Transverse colon (tissue), 4 donors: Measurements from ENCODE around the gene ISX. TPM values are rescaled to one million over a fixed set of nuclear protein-coding genes. Genes with fewer than 3 reads are reported as not detected.

Experiments used
- DNase-seq: peaks from one replicate; pipeline ENCODE4 v3.0.0-alpha.2; 2019
- H3K27ac ChIP-seq, 4 donors: fragments of 200-600 bp; sonication (generic); 2 replicates each; pipeline ENCODE4 v1.5.1; 2016 to 2018; ENCODE audit warnings: inconsistent platforms in 4 of 4
- H3K27me3 ChIP-seq: fragments of 200-600 bp; sonication (generic); 2 replicates; pipeline ENCODE4 v1.5.1; 2017; ENCODE audit warnings: inconsistent platforms
- H3K36me3 ChIP-seq, 4 donors: fragments of 200-600 bp; sonication (generic); 2 replicates each; pipeline ENCODE4 v1.5.1; 2017 to 2019; ENCODE audit warnings: inconsistent platforms in 4 of 4
- H3K4me1 ChIP-seq, 4 donors: fragments of 200-600 bp; sonication (generic); 2 replicates each; pipeline ENCODE4 v1.5.1; 2017 to 2020; ENCODE audit warnings: inconsistent platforms in 4 of 4
- H3K4me3 ChIP-seq, 4 donors: fragments of 200-600 bp; sonication (generic); 1 replicate in 1 of 4; 2 replicates in 3 of 4; pipeline versions ENCODE4 v1.5.1 to v1.6.1; 2017 to 2019; ENCODE audit warnings: inconsistent platforms in 4 of 4
- H3K9me3 ChIP-seq, 2 donors: fragments of 200-600 bp; sonication (generic); 2 replicates each; pipeline ENCODE4 v1.5.1; 2017 to 2019; ENCODE audit warnings: inconsistent platforms in 2 of 2
- EP300 ChIP-seq: sonication (generic); formaldehyde crosslinking; IDR thresholded peaks from one replicate; pipeline ENCODE4 v1.6.1; 2017; ENCODE audit warnings: antibody characterized with exemption, low read depth
- POLR2A ChIP-seq: fragments of 450-650 bp; IDR thresholded peaks from one replicate; pipeline ENCODE4 v1.6.1; 2016; ENCODE audit warnings: antibody characterized with exemption, mild to moderate bottlenecking, moderate library complexity
- POLR2AphosphoS5 ChIP-seq, 3 donors: sonication (generic); formaldehyde crosslinking; IDR thresholded peaks; one replicate each; pipeline ENCODE4 v1.6.1; 2016; ENCODE audit warnings: antibody characterized with exemption in 3 of 3
- WGBS, 2 donors: methylation state at CpG; one replicate each; pipeline ENCODE4 v1.1.5; 2018; ENCODE audit warnings: low coverage in 1 of 2; 5-methylcytosine and 5-hydroxymethylcytosine counted together
- in situ Hi-C, 4 donors: fragments of 200-750 bp; cut with MboI; loops; one replicate each; pipeline versions ENCODE4 v1.15.0 to v1.15.1; 2017; ENCODE audit warnings: low sequenced_read_pairs in 3 of 4, low pct_ligation_motif_present in 1 of 4, low pct_unique_long_range_greater_than_20kb in 1 of 4
- intact Hi-C: fragments of 100-400 bp; cut with DNase I; formaldehyde crosslinking; loops from one replicate; pipeline ENCODE4 v1.15.1; 2023; ENCODE audit warnings: low total_unique reads
- total RNA-seq, 4 donors: library from RNA; depleted of rRNA; stranded (reverse); fragments of >200 nt; gene quantifications; one replicate each; pipeline ENCODE4 v1.1.0, GENCODE V29; 2016
- TF ChIP-seq, protein P1 (sequence below), 5 experiments: fragments of 200-600 bp in 3 of 5; fragments of 450-650 bp in 2 of 5; sonication (generic) in 3 of 5; IDR thresholded peaks; 1 replicate in 2 of 5; 2 replicates in 3 of 5; pipeline ENCODE4 v1.5.1; 2016 to 2017; ENCODE audit warnings: antibody characterized with exemption in 5 of 5, inconsistent platforms in 3 of 5, mild to moderate bottlenecking in 2 of 5, moderate library complexity in 1 of 5

ISX gene
- total RNA-seq, 4 donors from 2014 or later: 32.6 to 159 (median 84.4) TPM

DNA sequence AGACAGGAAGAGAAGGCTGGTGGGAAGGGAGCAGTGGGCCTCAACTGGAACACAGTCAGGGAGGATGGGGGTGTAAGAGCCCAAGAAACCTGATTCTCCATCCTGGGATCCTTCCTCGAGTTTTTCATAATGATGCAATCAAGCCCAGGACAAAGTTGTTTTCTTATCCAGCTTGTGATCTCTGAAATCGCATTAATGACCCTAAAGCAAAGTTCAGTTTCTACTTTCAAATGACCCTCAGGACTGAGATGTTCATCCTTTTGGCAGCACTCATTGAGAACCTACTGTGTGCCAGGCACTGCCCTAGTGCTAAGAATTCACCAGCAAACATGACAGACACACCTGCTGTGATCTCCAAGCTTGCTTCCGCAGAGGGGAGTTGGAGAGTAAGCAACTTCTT is 45.3 kb downstream of the ISX start:
- 20 to 63% methylated on average over 1 to 3 of the region's 3 CpGs for WGBS, 2 donors
- no peaks in the 10 kb centered on the region for H3K36me3 ChIP-seq
- H3K27ac ChIP-seq: no peak overlapping the region
- DNase-seq: no peak
- no peak overlapping the region for H3K4me3 ChIP-seq
- H3K27me3 ChIP-seq: no peaks in the 10 kb centered on the region
- H3K4me1 ChIP-seq: peaks cover 0 to 6% (median 4%) of the 10 kb centered on the region in 4 donors
- TF ChIP-seq POLR2AphosphoS5 (IDR thresholded peaks at IDR 0.05): no peak
- no peak for TF ChIP-seq EP300
- TF ChIP-seq, protein P1, sequence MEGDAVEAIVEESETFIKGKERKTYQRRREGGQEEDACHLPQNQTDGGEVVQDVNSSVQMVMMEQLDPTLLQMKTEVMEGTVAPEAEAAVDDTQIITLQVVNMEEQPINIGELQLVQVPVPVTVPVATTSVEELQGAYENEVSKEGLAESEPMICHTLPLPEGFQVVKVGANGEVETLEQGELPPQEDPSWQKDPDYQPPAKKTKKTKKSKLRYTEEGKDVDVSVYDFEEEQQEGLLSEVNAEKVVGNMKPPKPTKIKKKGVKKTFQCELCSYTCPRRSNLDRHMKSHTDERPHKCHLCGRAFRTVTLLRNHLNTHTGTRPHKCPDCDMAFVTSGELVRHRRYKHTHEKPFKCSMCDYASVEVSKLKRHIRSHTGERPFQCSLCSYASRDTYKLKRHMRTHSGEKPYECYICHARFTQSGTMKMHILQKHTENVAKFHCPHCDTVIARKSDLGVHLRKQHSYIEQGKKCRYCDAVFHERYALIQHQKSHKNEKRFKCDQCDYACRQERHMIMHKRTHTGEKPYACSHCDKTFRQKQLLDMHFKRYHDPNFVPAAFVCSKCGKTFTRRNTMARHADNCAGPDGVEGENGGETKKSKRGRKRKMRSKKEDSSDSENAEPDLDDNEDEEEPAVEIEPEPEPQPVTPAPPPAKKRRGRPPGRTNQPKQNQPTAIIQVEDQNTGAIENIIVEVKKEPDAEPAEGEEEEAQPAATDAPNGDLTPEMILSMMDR (IDR thresholded peaks at IDR 0.05): no peak
- TF ChIP-seq POLR2A: no peak
- H3K9me3 ChIP-seq: no peaks in the 10 kb centered on the region
- intact Hi-C loops (no loop called here), in situ Hi-C loops (no loop called here)

DNA sequence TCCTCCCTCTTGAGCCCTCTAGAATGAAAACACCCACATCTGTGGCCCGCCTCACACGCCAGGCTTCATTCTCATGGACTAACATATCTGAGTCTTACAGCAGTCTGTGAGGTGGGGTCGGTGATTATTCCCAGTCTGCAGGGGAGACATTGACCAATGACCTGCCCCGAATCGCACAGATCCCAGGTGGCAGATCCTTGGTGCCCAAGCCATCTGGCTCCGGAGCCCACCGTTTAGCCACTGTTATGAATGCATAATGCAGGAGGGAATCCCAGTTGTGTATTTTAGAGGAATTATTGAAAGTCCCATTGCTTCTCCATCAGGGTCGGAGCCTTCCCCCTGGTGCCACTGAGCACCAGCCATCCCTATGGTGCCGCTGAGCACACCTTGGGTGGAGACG is 47.4 kb downstream of the ISX start:
- H3K4me1 ChIP-seq: peaks cover 0 to 23% (median 15%) of the 10 kb centered on the region in 4 donors
- intact Hi-C loops: no loop called here
- in situ Hi-C loops: no loop called here
- no peaks in the 10 kb centered on the region for H3K9me3 ChIP-seq
- no peaks in the 10 kb centered on the region for H3K27me3 ChIP-seq
- DNase-seq: no peak
- H3K27ac ChIP-seq: no peak overlapping the region
- no peak overlapping the region for H3K4me3 ChIP-seq
- 94% methylated on average over 10 of the region's 10 CpGs; no CpG with 5 or more reads in 1 of the 2 donors for WGBS, 2 donors
- TF ChIP-seq POLR2AphosphoS5 (IDR thresholded peaks at IDR 0.05) (no peak), POLR2A (no peak), EP300 (no peak)
- TF ChIP-seq, protein P1 (IDR thresholded peaks at IDR 0.05): no peak
- H3K36me3 ChIP-seq: no peaks in the 10 kb centered on the region

DNA sequence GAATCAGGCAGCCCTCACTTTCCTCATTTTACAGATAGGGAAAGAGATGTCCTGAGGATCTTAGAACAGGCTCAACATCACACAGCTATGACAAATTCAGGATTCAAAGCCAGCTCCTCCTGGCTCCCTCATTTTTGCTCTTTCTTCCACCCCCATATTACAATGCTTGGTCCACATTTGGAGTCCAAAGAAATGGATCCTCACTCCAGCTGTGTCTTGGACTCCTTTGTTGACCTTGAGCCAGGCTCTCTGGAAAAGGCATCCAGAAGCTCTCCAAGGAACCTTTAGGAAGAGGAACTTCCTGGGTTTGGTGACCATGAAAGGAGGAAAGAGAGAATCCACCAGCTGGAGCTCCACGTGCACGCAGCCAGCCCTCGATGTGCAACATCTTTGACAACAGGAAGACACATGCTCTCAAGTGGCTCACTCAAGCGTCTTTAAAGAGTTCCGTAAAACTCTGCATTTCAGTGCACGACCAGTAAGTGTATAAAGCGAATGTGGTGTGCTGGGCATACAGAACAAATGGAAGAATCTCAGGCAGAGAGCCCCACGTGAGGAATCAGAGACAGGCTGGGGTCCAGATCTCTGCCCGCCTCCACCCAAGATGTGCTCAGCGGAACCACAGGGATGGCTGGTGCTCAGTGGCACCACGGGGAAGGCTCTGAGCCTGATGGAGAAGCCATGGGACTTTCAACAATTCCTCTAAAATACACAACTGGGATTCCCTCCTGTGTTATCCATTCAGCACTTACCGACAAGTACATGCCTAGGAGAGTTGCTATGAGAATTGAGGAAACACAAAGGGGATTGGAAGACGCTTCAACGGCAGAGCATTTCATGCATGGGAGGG is 48.4 kb downstream of the ISX start:
- intact Hi-C loops: no loop called here
- no peaks in the 10 kb centered on the region for H3K27me3 ChIP-seq
- H3K4me1 ChIP-seq: peaks cover 0 to 31% (median 17%) of the 10 kb centered on the region in 4 donors
- H3K27ac ChIP-seq: no peak overlapping the region
- no peak for DNase-seq
- in situ Hi-C loops: no loop called here
- H3K4me3 ChIP-seq: no peak overlapping the region
- H3K9me3 ChIP-seq: no peaks in the 10 kb centered on the region
- no peak for TF ChIP-seq POLR2AphosphoS5 (IDR thresholded peaks at IDR 0.05)
- TF ChIP-seq, protein P1 (IDR thresholded peaks at IDR 0.05): no peak
- no peak for TF ChIP-seq POLR2A
- TF ChIP-seq EP300: no peak
- H3K36me3 ChIP-seq: no peaks in the 10 kb centered on the region
- 73% methylated on average over 14 of the region's 14 CpGs; no CpG with 5 or more reads in 1 of the 2 donors for WGBS, 2 donors

DNA sequence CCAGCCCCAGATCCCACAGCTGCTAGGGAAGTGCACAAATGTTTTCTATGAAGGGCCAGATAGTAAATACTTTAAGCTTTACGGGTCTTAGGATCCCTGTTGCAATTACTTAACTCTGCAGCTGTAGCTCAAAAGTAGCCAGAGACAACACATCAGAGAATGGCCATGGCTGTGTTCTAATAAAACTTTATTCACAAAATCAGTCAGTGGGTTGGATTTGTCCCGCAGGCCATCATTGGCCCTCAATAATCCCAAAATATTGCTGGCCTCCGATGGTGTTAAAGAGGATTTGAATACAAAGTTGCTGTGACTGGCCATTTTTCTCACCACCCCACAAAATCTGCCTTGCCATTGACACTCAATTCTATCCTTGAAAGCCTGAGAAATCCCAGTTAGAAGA is 49.6 kb downstream of the ISX start:
- WGBS, 2 donors: 89 to 100% methylated on average over 2 to 3 of the region's 3 CpGs
- Histone ChIP-seq H3K4me3 (no peak overlapping the region), H3K27ac (no peak overlapping the region), H3K4me1 (peaks cover 0 to 36% (median 19%) of the 10 kb centered on the region in 4 donors), H3K36me3 (no peaks in the 10 kb centered on the region), H3K27me3 (no peaks in the 10 kb centered on the region), H3K9me3 (no peaks in the 10 kb centered on the region)
- intact Hi-C loops (no loop called here), in situ Hi-C loops (no loop called here)
- TF ChIP-seq POLR2AphosphoS5 (IDR thresholded peaks at IDR 0.05) (no peak), EP300 (no peak), POLR2A (no peak)
- TF ChIP-seq, protein P1 (IDR thresholded peaks at IDR 0.05): no peak
- no peak for DNase-seq
